Fibroblast of skin of right biceps (primary cell): ENCODE results near the gene SHISA4.
"Not testable (repeated sequence)": the region's sequence is repeated elsewhere in the genome, so short reads cannot be mapped to it uniquely, and the experiment has no call there.

Experiments
- DNase-seq: peaks from one replicate; pipeline ENCODE4 v3.0.0-alpha.2; 2013

SHISA4 gene

GRCh38 chr1:201899683-201900429, 11.2 kb downstream of the SHISA4 start:
- no peak for DNase-seq

DNA sequence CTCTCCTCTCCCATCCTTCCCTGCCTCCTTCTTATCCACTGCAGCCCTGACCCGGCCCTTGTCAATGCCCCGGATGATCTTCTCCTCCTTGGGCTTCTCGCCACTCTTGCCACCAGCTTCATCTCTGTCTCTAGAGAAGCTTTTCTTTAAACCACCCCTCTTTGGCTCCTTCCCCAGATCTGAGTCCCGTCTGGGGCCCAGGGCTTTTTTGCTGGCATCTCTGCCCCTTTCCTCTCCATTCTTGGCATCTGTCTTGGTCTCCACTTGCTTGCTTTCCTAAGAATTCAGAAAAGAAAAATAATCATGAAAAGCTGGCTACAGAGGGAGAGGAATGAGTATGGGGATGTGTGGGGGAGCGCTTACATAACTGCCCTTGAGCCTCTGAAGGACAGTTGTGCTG, 11.8 kb downstream of the SHISA4 start:
- DNase-seq: no peak

GRCh38 chr1:201901036-201901435, 12.3 kb downstream of the SHISA4 start:
- not testable (repeated sequence) for DNase-seq

- DNase-seq: peak; percentile 67
Measured at GRCh38 chr1:201902198-201902597, 13.5 kb downstream of the SHISA4 start.

- peak; percentile 66 for DNase-seq
Measured at GRCh38 chr1:201903135-201903534, 14.4 kb downstream of the SHISA4 start.

DNA sequence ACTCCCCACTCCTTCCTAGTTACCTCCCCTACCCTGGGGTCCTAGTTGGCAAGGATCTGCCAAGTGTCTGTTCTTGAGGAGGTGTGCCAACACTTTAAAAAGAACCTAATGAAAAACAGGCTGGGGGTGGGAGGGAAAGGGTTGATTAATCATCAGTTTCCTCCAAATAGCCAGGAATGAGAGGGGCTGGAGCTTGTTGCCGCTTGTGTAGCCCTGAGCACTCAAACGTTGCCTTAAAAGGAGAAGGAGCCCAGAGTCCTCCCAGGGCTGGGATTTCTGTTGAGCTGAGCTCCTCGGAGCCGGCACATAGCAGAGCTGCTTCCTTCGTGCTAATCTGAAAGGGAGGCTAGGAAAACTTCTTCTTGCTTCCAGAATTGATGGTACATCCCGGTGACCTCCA, 15.9 kb downstream of the SHISA4 start:
- peak; percentile 99 for DNase-seq

DNA sequence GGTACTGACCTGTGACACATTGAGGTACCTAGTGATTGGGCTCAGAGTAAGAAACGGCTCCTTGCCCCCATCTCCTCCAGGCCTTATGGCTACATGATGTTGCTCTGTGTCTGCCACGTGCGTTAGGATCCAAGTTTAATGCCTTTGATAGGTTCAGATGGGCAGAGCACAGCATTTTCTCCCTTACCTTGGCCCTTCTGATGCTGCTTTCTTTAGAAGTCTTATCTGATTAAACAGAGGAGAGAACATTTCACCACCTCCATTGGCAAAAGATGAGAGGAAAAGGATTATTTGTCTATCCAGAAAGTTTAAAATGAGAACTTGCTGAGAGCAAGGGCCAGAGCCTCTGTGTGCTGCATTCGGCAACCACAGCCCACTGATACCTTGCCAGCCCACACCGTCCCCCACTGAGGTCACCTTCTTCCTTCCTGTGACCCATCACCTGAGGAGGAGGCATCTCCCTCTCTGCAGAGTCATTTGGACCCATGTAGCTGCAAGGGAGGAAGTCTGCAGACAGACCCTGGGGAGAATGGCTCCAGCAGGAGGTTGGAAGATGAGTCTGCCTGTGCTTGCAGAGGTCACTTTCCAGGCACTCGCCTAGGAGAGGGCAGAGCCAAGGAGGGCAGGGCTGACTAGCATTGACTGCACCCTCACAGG, 16.7 kb downstream of the SHISA4 start:
- no peak for DNase-seq

DNA sequence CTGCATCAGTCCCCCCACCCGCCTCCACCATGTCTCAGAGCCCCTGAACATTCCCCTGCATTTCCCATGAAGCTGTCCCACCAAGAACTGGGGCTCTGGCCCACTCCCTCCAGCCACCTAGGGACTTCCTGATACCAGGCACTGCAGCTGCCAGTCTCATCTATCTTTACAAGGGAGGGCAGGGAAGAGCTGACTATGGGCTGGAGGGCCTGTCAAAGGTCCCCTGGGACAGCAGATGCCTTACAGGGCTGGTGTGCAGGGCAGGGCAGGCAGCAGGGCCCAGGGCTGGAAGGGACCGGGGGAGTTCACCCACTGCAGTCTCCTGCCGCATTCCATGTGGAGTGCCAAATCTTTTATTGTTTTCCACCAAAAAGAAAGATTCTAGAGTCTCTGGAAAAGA, 17.6 kb downstream of the SHISA4 start:
- DNase-seq: no peak

DNA sequence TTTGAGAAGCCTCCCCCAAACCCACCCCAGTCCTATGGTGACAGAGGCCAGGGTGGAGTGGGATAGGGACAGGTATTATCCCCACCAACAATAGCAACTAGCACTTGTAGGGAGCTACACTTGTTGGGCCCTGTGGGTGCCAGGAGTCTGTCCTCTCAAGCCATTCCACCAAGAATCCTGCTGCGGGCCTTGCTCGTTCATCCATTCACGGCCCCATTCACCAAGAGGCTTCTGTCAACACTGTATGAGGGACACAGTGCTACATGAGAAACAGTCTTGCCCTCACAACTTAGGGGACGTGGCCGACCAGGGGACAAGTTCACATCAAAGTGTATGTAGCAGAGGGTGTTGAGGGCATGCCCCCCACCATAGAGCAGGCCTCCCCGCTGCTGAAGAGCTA, 18.9 kb downstream of the SHISA4 start:
- no peak for DNase-seq

DNA sequence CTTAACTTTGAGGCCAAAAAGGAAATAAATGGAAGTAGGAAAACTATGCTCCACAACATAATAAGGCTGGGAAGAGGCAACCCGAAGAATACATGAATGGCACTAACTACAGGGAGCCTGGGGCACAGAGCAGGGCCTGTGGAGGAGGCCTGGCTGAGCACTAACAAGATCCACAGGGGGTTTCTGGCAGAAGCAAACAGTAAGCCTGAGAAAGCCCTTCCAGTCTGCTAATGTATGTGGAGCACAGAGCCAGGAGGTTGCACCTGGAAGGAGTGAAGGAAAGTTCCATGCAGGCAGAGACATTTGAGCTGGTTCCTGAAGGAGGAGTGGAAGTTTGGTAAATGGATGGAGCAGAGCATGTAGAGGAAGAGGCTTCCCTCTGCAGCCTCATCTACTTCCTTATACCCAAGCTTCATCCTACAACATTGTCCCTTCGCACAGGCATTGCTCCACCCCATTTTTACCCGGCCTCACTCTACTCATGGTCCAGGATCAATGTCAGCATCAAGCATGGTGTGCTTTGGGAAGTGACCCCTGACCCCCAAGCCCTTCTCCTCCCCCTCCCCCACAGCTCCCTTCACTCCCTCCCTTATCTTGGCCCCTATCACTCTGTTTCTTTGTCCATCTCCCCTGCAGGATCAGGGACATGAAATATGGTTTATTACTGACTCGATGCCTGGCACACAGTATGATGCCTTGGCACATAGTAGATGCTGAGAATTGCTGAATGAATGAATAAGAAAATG, 23.3 kb downstream of the SHISA4 start:
- DNase-seq: no peak

- peak; percentile 60 for DNase-seq
Measured at GRCh38 chr1:201912832-201913231, 24.1 kb downstream of the SHISA4 start.

DNA sequence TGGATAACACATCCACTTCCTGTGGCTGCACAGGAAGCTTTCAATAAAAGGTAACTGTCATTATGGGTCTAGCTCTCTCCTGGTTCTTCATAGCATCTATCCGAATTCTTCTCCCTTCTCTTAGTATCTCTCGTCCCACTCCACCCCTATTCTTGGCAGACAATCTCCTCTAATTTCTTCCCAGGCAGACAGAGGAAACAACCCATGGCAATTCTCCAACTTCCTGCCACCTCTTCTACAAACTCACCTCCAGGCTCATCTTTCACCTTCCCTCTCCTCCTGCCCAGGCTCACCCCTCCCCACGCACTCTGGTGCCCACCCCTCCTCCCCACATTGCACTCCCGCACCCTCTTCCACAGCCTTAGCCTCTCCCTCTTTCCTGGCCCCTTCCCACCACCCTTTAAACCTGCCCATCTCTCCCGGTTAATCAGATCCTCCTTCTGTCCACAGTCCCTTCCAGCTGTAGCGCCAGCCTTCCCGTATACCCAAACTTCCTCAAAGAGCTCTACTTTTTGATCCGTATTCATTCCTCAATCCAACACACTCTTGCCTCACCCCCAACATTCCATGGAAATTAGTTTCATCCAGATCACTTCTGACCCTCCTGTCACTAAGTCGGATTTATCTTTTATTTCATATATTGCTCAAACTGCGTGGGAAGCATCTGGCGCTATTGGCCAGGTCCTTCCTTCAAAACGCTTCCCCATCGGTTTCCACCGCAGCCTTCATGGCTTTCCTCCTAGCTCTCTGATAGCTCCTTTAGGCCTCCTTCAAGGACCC, 25.9 kb downstream of the SHISA4 start:
- peak; percentile 84 for DNase-seq

DNA sequence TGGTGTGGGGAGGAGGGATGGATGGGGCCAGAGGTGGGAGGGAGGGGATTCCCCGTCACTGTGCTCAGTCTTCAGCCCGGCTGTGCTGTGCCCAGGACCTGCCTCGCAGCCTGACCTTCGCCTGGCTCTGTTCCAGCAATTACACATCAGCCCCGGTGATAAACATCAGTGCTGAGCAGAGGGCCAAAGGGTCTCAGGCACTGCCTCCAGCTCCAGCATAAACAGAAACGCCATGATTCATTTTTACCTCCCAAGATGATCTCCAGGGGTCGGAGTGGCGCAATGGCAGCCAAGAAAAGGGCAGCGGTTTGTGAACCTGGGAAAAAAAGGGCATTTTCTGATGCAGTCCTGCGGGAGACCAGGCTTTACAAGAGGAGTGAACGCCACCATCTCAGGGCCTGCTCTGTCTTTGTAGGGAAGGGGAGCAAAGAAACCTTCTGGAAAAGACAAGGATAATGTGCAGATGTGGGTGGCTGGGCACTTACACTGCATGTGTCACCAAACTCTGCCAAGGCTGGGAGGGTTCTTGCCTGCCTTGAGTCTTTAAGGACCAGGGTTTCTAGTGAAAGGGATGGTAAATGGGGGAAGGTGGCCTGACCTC, 28.1 kb downstream of the SHISA4 start:
- DNase-seq: peak; percentile 89

DNA sequence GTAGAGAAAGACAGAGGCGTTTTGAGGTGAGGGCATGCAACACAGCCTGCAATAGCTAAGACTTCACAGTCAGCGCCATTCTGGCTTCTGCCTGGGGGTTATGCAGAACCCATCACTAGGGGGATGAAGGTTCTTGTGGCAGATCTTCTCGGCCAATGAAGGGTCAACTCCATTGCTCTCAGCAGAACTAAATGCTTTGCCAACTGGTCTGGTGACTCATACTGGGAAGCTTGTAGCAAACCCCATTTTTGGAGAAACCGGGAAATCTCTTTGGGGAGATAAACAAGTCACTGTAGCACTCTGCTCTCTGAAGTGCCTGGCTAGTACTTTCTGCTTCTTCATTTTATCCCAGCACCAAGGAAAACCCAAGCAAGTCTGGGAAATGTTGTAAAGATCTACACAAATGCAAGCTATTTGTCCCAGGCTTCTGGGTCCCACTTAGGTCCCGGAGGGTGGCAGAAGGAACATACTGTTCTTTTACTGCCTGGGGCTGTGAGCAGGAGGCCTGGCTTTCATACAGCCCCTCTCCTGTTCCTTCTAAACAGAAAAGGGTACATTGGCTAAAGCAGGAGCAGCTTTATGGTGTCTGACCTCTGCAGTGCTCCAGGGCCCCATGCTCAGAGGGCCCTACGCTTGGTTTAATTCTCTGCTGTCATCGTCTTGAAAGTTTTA, 28.8 kb downstream of the SHISA4 start:
- DNase-seq: peak; percentile 79

DNA sequence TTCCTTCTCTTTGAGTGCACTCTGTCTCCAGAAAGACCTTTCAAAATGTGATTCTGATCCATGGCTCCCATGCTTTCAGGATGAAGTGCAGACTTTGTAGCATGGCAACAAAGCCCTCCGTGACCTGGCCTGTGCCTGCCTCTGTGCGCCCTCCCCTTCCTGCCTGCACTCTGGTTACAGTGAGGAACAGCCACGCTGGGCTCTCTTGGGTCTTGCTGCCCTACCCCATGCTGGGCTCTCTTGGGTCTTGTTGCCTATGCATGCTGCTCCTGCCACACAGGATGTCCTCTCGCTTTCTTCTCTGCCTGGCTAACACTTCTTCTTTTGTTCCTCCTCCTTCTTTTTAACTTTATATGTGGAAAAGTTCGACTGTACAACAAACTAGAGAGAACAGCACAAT, 29.6 kb downstream of the SHISA4 start:
- no peak for DNase-seq

- DNase-seq: no peak
Measured at GRCh38 chr1:201921952-201922558, 33.4 kb downstream of the SHISA4 start.

- DNase-seq: no peak
Measured at GRCh38 chr1:201925301-201925567, 36.5 kb downstream of the SHISA4 start.

DNA sequence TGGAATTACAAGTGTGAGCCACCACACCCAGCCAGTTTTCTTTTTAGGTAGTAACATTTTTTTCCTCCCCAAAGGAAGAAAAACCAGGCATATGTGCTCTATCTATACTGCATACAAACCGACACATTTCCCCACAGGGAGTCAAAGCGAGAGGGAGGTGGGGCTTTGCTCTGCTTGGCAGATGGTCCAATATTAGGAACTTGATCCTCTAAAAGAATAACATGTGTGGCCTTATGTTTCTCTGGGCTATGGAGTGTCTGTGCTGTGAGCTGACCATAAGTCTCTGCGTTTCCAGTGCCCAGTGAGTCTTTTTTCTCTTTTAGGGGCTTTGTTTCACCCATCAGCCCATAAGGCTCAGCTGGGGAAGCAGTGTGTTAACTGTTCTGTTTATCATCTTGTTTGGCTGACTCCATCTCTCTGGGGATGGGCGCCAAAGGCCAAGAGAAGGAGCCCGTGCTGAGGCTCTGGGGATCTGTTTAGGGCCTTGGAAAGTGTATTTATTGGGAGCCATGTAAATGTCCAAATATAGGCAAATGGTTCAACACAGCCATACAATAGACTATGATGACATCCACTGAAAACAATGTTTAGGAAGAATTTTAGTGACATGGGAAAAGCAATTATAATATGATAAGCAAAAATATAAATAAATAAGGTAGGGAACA, 37.4 kb downstream of the SHISA4 start:
- no peak for DNase-seq

- DNase-seq: no peak
Measured at GRCh38 chr1:201928266-201928665, 39.6 kb downstream of the SHISA4 start.

DNA sequence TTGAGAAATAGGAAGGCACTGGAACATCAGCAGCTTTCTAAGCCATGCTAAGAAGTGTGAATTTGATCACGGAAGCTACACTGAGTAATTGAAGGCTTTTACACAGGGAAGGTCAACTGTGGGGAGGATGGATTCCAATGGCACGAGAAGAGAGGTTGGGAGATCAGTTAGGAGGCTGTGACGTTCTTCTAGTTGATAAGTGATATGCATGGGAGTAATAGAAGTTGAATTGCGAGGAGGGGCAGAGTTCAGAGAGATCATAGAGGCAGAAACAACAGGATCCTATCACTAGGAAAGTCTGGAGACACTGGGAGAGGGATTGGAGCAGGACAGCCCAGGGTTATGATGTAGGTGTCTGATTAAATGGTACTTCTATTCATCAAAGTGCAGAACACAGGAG, 41.4 kb downstream of the SHISA4 start:
- DNase-seq: no peak

- no peak for DNase-seq
Measured at GRCh38 chr1:201930803-201931202, 42.1 kb downstream of the SHISA4 start.
